ENCODE results near the gene BHLHE23. TPM values are rescaled to one million over a fixed set of nuclear protein-coding genes. Genes with fewer than 3 reads are reported as not detected.

BHLHE23 gene
- total RNA-seq, 1 donor from 2014 or later: not detected

- H3K4me3 ChIP-seq (ENCODE audit: low read depth, low read length): no peak overlapping the region
- DNase-seq (ENCODE audit: low read depth): no peak
- TF ChIP-seq, protein P1, sequence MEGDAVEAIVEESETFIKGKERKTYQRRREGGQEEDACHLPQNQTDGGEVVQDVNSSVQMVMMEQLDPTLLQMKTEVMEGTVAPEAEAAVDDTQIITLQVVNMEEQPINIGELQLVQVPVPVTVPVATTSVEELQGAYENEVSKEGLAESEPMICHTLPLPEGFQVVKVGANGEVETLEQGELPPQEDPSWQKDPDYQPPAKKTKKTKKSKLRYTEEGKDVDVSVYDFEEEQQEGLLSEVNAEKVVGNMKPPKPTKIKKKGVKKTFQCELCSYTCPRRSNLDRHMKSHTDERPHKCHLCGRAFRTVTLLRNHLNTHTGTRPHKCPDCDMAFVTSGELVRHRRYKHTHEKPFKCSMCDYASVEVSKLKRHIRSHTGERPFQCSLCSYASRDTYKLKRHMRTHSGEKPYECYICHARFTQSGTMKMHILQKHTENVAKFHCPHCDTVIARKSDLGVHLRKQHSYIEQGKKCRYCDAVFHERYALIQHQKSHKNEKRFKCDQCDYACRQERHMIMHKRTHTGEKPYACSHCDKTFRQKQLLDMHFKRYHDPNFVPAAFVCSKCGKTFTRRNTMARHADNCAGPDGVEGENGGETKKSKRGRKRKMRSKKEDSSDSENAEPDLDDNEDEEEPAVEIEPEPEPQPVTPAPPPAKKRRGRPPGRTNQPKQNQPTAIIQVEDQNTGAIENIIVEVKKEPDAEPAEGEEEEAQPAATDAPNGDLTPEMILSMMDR (conservative IDR thresholded peaks at IDR 0.05; ENCODE audit: low read depth, low read length): no peak
Observed at GRCh38 chr20:63028461-63028921, 21.7 kb upstream of the BHLHE23 start.

DNA sequence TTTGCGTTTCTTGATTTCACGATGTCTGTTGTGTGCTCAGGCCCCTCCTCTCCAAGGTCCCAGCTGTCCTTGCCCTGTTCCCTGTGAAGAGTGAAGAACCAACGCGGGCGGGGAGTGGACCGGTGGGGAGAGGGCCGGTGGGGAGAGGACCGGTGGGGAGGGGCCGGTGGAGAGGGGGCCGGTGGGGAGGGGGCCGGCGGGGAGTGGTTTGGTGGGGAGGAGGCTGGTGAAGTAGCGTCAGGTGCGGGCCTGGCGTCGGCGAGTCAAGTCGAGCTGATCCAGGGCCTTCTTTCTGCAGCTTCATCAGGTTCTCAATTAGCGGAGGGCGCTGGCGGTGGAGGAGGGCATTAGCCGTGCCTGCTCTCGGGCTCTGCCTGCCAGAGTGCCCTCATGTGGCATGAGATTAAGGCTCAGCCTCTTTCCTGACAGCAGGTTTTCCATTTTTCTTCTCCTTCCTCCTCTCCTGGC lies 21.2 kb upstream of the BHLHE23 start:
- no peak overlapping the region for H3K4me3 ChIP-seq (ENCODE audit: low read depth, low read length)
- TF ChIP-seq, protein P1 (conservative IDR thresholded peaks at IDR 0.05; ENCODE audit: low read depth, low read length): peak; percentile 29
- no peak for DNase-seq (ENCODE audit: low read depth)

DNA sequence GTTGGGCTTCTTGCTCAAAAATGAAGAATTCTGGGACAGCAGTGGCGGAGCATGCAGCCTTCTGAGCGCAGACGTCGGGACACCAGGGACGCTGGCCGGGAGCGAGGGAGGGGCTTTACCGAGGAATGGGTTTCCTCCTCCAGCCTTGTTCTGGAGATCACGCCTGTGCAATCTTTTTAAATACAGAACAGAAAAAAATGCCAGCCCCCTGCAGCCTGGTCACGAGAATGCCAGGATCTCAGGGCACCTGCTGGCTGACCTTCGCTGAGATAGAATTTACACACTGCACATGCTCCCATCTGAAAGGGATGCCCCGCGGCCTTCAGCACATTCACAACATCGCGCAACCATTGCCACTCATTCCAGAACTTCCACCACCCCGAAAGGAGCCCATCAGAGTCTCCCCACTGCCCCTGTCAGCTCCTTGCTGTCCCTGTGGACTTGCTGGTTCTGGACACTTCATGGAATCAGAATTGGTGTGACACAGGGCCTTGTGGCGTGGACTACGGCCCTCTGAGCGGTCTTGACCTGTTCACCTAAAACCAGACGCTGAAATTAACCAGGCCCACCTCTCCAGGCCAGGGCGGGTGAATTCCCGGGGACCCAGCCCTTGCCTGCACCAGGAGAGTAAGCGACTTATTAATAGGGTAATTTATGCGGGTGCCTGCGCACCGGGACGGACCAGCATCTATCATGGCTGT lies 20.6 kb upstream of the BHLHE23 start:
- no peak for DNase-seq (ENCODE audit: low read depth)
- no peak overlapping the region for H3K4me3 ChIP-seq (ENCODE audit: low read depth, low read length)
- TF ChIP-seq, protein P1 (conservative IDR thresholded peaks at IDR 0.05; ENCODE audit: low read depth, low read length): no peak

- TF ChIP-seq, protein P1 (conservative IDR thresholded peaks at IDR 0.05; ENCODE audit: low read depth, low read length): no peak
- no peak overlapping the region for H3K4me3 ChIP-seq (ENCODE audit: low read depth, low read length)
- no peak for DNase-seq (ENCODE audit: low read depth)
Observed at GRCh38 chr20:63026582-63027165, 19.9 kb upstream of the BHLHE23 start.

DNA sequence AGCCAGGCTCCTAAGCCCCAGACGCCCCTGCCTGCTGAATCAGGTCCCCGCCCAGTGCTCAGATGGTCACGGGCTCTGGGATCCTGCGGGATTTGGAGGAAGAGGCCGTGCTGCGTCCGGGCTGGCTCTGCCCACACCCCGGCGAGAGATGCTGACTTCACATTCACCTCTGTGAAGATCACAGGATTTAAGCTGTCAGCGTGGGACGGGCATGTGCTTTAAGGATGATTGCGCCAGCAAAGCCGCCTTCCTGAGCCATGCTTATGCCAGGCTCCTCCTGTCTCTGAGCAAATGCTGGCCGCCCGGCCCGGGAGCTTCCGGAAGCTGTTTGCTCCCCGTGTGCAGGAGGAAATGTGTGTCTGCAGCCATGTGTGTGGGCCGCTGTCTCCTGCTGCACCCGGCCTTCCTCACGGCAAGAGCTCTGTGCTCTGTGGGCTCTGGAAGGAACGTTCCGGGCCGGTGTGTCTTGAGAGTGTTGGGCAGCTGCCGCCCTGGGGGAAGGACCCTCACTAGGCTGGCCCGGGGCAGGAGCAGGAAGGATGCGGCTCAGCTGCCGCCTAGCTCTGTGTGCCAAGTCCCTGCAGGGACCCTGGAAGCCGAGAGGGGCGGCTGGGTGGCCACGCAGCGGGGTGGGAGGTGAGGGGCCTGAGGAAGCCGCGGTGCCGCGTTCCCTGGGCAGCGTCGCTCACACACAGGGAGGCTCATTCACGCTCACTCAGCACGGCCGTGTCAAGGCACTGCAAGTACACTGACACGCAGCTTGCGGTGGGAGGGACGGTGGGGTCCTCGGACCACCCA lies 19.0 kb upstream of the BHLHE23 start:
- no peak for DNase-seq (ENCODE audit: low read depth)
- no peak overlapping the region for H3K4me3 ChIP-seq (ENCODE audit: low read depth, low read length)
- TF ChIP-seq, protein P1 (conservative IDR thresholded peaks at IDR 0.05; ENCODE audit: low read depth, low read length): no peak

- no peak overlapping the region for H3K4me3 ChIP-seq (ENCODE audit: low read depth, low read length)
- DNase-seq (ENCODE audit: low read depth): no peak
- TF ChIP-seq, protein P1 (conservative IDR thresholded peaks at IDR 0.05; ENCODE audit: low read depth, low read length): no peak
Observed at GRCh38 chr20:63024573-63025392, 18.0 kb upstream of the BHLHE23 start.

Measured in epithelial cell of proximal tubule (primary cell).